ENCODE data around the gene SYF2.

DNA sequence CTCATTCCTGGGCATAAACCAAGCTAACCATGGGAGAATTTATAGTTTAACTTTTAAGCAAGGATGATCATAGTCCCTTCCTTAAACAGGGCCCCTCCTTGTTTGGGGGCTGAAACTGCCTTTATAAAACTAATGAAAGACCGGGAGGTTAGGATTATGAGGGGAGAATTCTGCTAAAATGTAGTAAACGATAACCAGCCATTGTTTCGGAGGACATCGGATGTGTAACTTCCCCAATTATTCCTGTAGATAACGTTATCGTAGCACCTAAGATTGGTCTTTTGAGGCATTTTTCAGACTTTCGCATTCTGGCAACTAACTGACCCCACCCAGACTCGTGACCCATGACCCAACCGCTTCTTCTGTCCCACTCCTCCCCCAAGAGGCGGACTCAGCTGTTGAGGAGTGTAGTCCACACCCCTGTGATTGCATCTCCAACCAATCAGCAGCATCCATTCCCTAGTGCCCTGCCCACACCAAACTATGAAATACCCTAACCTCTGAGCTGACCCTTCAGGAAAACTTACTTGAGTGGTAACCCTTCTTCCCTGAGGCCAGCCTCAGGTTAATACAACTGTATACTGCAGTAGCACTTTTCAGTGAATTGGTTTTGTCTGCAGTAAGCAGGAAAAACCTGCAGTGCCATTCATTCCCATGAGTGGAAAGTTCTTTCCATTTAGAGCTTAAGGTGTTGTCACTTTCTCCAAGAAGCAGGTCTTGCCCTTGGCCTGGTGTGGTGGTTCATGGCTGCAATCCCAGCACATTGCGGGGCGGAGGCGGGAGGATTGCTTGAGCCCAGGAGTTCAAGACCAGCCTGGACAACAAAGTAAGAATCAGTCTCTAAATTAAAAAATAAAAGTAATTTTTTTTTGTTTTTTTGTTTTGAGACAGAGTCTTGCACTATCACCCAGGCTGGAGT is 823 bp upstream of the SYF2 start:
- TF ChIP-seq, protein P1, sequence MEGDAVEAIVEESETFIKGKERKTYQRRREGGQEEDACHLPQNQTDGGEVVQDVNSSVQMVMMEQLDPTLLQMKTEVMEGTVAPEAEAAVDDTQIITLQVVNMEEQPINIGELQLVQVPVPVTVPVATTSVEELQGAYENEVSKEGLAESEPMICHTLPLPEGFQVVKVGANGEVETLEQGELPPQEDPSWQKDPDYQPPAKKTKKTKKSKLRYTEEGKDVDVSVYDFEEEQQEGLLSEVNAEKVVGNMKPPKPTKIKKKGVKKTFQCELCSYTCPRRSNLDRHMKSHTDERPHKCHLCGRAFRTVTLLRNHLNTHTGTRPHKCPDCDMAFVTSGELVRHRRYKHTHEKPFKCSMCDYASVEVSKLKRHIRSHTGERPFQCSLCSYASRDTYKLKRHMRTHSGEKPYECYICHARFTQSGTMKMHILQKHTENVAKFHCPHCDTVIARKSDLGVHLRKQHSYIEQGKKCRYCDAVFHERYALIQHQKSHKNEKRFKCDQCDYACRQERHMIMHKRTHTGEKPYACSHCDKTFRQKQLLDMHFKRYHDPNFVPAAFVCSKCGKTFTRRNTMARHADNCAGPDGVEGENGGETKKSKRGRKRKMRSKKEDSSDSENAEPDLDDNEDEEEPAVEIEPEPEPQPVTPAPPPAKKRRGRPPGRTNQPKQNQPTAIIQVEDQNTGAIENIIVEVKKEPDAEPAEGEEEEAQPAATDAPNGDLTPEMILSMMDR (conservative IDR thresholded peaks at IDR 0.05; ENCODE audit: low read depth, low read length): no peak
- TF ChIP-seq EZH2 (IDR thresholded peaks at IDR 0.05; ENCODE audit: borderline replicate concordance, low read depth, low read length, poor library complexity, severe bottlenecking): no peak

Data from A673 (cell line).